Liver (tissue), 3 donors: ENCODE data around the gene ING5.

Experiments used
- ATF3 ChIP-seq: IDR thresholded peaks from 2 replicates; pipeline ENCODE4 v1.6.1; 2016; ENCODE audit warnings: antibody characterized with exemption
- CTCF ChIP-seq: fragments of 150-350 bp; IDR thresholded peaks from 2 replicates; pipeline ENCODE4 v1.5.1; 2017; ENCODE audit warnings: improper control_type of control experiment, low read depth, low read length; ENCODE audit not compliant: missing input control
- EGR1 ChIP-seq, 2 donors: IDR thresholded peaks; 2 replicates each; pipeline ENCODE4 v1.6.1; 2016 to 2018; ENCODE audit warnings: antibody characterized with exemption in 2 of 2, low read depth in 2 of 2
- FOXA2 ChIP-seq: IDR thresholded peaks from 2 replicates; pipeline ENCODE4 v1.6.1; 2016; ENCODE audit warnings: antibody characterized with exemption
- GABPA ChIP-seq, 2 donors: IDR thresholded peaks in 1 of 2; conservative IDR thresholded peaks in 1 of 2; 2 replicates each; pipeline ENCODE4 v1.6.1; 2016; ENCODE audit warnings: antibody characterized with exemption in 2 of 2, mild to moderate bottlenecking in 1 of 2, moderate library complexity in 1 of 2
- HNF4A ChIP-seq, 2 donors: conservative IDR thresholded peaks; 2 replicates each; pipeline ENCODE4 v1.6.1; 2016; ENCODE audit warnings: antibody characterized with exemption in 2 of 2, mild to moderate bottlenecking in 2 of 2
- JUND ChIP-seq, 2 donors: IDR thresholded peaks; 2 replicates each; pipeline ENCODE4 v1.6.1; 2016; ENCODE audit warnings: antibody characterized with exemption in 2 of 2
- RAD21 ChIP-seq, 2 donors: IDR thresholded peaks; 2 replicates each; pipeline ENCODE4 v1.6.1; 2016; ENCODE audit warnings: antibody characterized with exemption in 2 of 2, mild to moderate bottlenecking in 2 of 2
- REST ChIP-seq: IDR thresholded peaks from 2 replicates; pipeline ENCODE4 v1.6.1; 2016; ENCODE audit warnings: antibody characterized with exemption, mild to moderate bottlenecking
- RXRA ChIP-seq, 2 donors: IDR thresholded peaks; 2 replicates each; pipeline ENCODE4 v1.6.1; 2017 to 2018; ENCODE audit warnings: antibody characterized with exemption in 2 of 2, mild to moderate bottlenecking in 1 of 2
- SP1 ChIP-seq: IDR thresholded peaks from 2 replicates; pipeline ENCODE4 v1.6.1; 2018; ENCODE audit warnings: antibody characterized with exemption, mild to moderate bottlenecking
- TAF1 ChIP-seq: conservative IDR thresholded peaks from 2 replicates; pipeline ENCODE4 v1.6.1; 2016; ENCODE audit warnings: antibody characterized with exemption, mild to moderate bottlenecking
- YY1 ChIP-seq: IDR thresholded peaks from 2 replicates; pipeline ENCODE4 v1.6.1; 2016; ENCODE audit warnings: antibody characterized with exemption, mild to moderate bottlenecking
- ZBTB33 ChIP-seq: IDR thresholded peaks from 2 replicates; pipeline ENCODE4 v1.6.1; 2016; ENCODE audit warnings: antibody characterized with exemption
- donor health status: healthy.
- donor health status: healthy.

GRCh38 chr2:241771286-241772062 lies 69.6 kb downstream of the ING5 start:
- TF ChIP-seq CTCF (no peak), REST (no peak), RAD21 (IDR thresholded peaks at IDR 0.05) (no peak), RXRA (IDR thresholded peaks at IDR 0.05) (no peak), GABPA (IDR thresholded peaks at IDR 0.05 in 1 of 2, conservative IDR thresholded peaks at IDR 0.05 in 1 of 2) (no peak), SP1 (no peak), HNF4A (conservative IDR thresholded peaks at IDR 0.05) (no peak), ZBTB33 (no peak), JUND (IDR thresholded peaks at IDR 0.05) (no peak), YY1 (no peak), TAF1 (no peak), ATF3 (no peak), EGR1 (IDR thresholded peaks at IDR 0.05; ENCODE audit: low read depth in 2 of 2) (no peak), FOXA2 (no peak)
